ENCODE measurements around the gene SFSWAP. TPM values are rescaled to one million over a fixed set of nuclear protein-coding genes. Genes with fewer than 3 reads are reported as not detected.

Gene SFSWAP
- total and polyA plus RNA-seq, 4 donors = 6.1 to 21.6 (median 10.1) TPM

DNA sequence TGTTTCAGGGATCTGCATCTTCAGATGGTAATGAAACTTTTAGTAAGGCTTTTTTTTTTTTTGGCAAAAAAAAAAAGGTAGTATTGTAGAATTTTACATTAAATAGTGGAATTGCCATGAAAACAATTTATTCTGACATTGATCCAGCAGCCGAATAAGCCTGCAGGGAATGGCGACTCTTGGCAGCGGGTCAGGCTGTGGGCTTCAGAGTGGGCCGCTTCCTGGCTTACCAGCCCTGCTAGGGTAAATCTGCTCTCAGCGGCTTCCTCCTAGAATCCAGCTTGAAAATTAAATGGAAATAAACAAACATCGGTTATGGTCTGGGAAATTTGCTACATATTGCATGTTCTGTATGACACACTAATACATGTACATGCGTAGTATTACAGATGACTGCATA lies 34.8 kb downstream of the SFSWAP start (continued):
- no peak for TF ChIP-seq REST (IDR thresholded peaks at IDR 0.05)
- TF ChIP-seq EGR1 (IDR thresholded peaks at IDR 0.05; ENCODE audit: low read depth in 2 of 2) = no peak
- no peak for TF ChIP-seq NR2F2 (IDR thresholded peaks at IDR 0.05)
- TF ChIP-seq, protein P1, sequence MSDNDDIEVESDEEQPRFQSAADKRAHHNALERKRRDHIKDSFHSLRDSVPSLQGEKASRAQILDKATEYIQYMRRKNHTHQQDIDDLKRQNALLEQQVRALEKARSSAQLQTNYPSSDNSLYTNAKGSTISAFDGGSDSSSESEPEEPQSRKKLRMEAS (IDR thresholded peaks at IDR 0.05) = no peak
- TF ChIP-seq ZBTB33 (IDR thresholded peaks at IDR 0.05) = no peak
- no peak for TF ChIP-seq RAD21 (IDR thresholded peaks at IDR 0.05)
- no peak for TF ChIP-seq HNF4A (conservative IDR thresholded peaks at IDR 0.05)
- no peak for TF ChIP-seq HNF4G (IDR thresholded peaks at IDR 0.05)
- no peak for TF ChIP-seq JUND (IDR thresholded peaks at IDR 0.05)
- no peak for TF ChIP-seq FOXA1 (IDR thresholded peaks at IDR 0.05)

DNA sequence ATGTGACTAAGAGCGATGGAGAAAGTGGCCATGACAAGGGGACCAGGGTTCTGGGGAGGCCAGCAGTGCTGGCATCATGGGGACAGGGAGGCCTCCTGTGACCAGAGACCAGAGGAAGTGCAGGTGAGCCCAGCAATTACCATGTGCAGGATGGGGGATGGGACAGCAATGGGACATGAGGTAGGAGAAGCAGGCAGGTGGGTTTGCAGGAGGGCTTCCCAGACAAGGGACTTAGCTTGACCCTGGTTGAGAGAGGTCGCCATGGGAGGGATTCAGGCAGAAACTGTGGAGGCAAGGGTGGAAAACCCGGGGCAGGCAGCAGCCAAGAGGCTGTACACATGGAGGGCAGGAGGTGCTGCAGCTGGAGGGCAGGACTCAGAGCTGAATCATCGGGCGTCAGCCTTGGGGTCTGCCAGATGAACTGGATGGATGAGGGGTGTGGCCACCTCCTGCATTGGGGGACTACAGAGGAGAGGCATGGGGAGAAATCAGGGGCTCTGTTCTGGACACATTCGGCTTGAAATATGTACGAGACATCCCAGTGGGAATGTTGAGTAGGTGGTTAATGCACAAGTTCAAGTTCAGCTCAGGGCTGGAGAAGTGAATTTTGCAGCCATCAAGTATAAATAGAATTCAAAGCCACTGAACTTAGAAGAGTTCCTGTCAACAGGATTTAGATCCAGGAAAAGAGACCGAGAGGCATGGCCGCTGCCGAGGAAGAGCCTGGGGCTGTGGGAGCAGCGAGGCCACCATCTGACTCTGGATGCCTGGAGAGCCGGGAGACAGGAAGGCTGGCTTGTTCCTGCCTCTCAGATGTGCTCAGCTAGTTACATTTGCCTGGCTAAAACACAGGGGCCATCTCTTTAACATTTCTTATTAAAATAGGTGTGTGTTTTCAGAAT lies 36.6 kb downstream of the SFSWAP start:
- Histone ChIP-seq H3K9ac (ENCODE audit: low read depth in 1 of 2, low read length in 2 of 2) (no peak overlapping the region), H3K36me3 (ENCODE audit: control insufficient read depth in 4 of 4, insufficient read depth in 3 of 4, low read depth in 1 of 4, low read length in 3 of 4) (peaks cover 6 to 68% (median 22%) of the 10 kb centered on the region in 4 donors), H3K27ac (ENCODE audit: low read depth in 1 of 2, low read length in 2 of 2) (no peak overlapping the region), H3K9me3 (ENCODE audit: control insufficient read depth in 4 of 4, low read length in 3 of 4) (no peaks in the 10 kb centered on the region), H3K4me1 (ENCODE audit: control insufficient read depth in 4 of 4, insufficient read depth in 4 of 4, low read length in 3 of 4) (no peaks in the 10 kb centered on the region), H3K27me3 (ENCODE audit: control insufficient read depth in 4 of 4, insufficient read depth in 4 of 4, low read length in 3 of 4) (no peaks in the 10 kb centered on the region), H3K4me3 (ENCODE audit: low read depth in 1 of 3, low read length in 3 of 3) (no peak overlapping the region)
- 93% methylated on average over 12 of the region's 12 CpGs for WGBS
- no peak for DNase-seq (ENCODE audit: low spot score)
- TF ChIP-seq, protein P2, sequence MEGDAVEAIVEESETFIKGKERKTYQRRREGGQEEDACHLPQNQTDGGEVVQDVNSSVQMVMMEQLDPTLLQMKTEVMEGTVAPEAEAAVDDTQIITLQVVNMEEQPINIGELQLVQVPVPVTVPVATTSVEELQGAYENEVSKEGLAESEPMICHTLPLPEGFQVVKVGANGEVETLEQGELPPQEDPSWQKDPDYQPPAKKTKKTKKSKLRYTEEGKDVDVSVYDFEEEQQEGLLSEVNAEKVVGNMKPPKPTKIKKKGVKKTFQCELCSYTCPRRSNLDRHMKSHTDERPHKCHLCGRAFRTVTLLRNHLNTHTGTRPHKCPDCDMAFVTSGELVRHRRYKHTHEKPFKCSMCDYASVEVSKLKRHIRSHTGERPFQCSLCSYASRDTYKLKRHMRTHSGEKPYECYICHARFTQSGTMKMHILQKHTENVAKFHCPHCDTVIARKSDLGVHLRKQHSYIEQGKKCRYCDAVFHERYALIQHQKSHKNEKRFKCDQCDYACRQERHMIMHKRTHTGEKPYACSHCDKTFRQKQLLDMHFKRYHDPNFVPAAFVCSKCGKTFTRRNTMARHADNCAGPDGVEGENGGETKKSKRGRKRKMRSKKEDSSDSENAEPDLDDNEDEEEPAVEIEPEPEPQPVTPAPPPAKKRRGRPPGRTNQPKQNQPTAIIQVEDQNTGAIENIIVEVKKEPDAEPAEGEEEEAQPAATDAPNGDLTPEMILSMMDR (IDR thresholded peaks at IDR 0.05; ENCODE audit: low read depth, low read length, missing input control) = no peak
- no peak for TF ChIP-seq FOXA1 (IDR thresholded peaks at IDR 0.05)
